Mammary epithelial cell (primary cell): ENCODE measurements around the gene MGST2.

Experiments used
- CTCF ChIP-seq, 2 donors: IDR thresholded peaks in 1 of 2; conservative IDR thresholded peaks in 1 of 2; 2 replicates each; pipeline ENCODE4 v1.5.1; 2011 to 2012; ENCODE audit warnings: inconsistent platforms in 2 of 2, low read length in 2 of 2, mild to moderate bottlenecking in 2 of 2, control low read depth in 1 of 2, low read depth in 1 of 2; ENCODE audit not compliant: insufficient read depth in 1 of 2; ENCODE audit errors: extremely low read depth in 1 of 2
- EZH2 ChIP-seq: IDR thresholded peaks from 2 replicates; pipeline ENCODE4 v1.6.1; 2012; ENCODE audit warnings: low read length, inconsistent platforms, borderline replicate concordance

- TF ChIP-seq CTCF (conservative IDR thresholded peaks at IDR 0.05 in 1 of 2, IDR thresholded peaks at IDR 0.05 in 1 of 2; ENCODE audit: extremely low read depth in 1 of 2, insufficient read depth in 1 of 2, low read depth in 1 of 2, low read length in 2 of 2) (no peak), EZH2 (no peak)
These were observed 24.4 kb upstream of the MGST2 start for GRCh38 chr4:139641218-139641617.
